HepG2 (cell line): ENCODE measurements around the gene RHOBTB3. TPM values are rescaled to one million over a fixed set of nuclear protein-coding genes. Genes with fewer than 3 reads are reported as not detected.

Experiments used
- FOXP1 ChIP-seq, 2 experiments: fragments of 450-650 bp in 1 of 2; IDR thresholded peaks; 2 replicates each; pipeline ENCODE4 v1.6.1; 2017 to 2018; ENCODE audit warnings: antibody characterized with exemption in 1 of 2
- MXD1 ChIP-seq: sonication (generic); formaldehyde crosslinking; IDR thresholded peaks from 2 replicates; pipeline ENCODE4 v1.4.0; 2020; ENCODE audit warnings: mild to moderate bottlenecking, missing genetic modification reagents
- NR0B2 ChIP-seq: sonication (generic); formaldehyde crosslinking; IDR thresholded peaks from 2 replicates; pipeline ENCODE4 v1.4.0; 2020; ENCODE audit warnings: mild to moderate bottlenecking, missing genetic modification reagents
- PRDM15 ChIP-seq: sonication (generic); formaldehyde crosslinking; IDR thresholded peaks from 2 replicates; pipeline ENCODE4 v1.4.0; 2020; ENCODE audit warnings: missing genetic modification reagents
- SOX6 ChIP-seq, 2 experiments: fragments of 450-650 bp in 1 of 2; sonication (generic) in 1 of 2; formaldehyde crosslinking in 1 of 2; IDR thresholded peaks; 2 replicates each; pipeline versions ENCODE4 v1.4.0 to v1.6.1; 2017 to 2020; ENCODE audit warnings: antibody characterized with exemption in 1 of 2, mild to moderate bottlenecking in 1 of 2, missing genetic modification reagents in 1 of 2
- ZNF569 ChIP-seq: sonication (generic); formaldehyde crosslinking; IDR thresholded peaks from 2 replicates; pipeline ENCODE4 v1.5.0; 2020; ENCODE audit warnings: mild to moderate bottlenecking, missing genetic modification reagents, moderate library complexity, borderline replicate concordance
- polyA plus RNA-seq, 8 experiments: library from polyadenylated mRNA; depleted of rRNA in 3 of 8; stranded (reverse) in 7 of 8; unstranded in 1 of 8; fragments of >200 nt; fragmentation: Illumina TruSeq in 4 of 8; extraction: Trizol in 4 of 8; gene quantifications; 2 replicates each; pipeline versions ENCODE4 v1.2.1 to v1.2.3, GENCODE V29; 2011 to 2016; ENCODE audit warnings: low read depth in 4 of 8, missing spikeins in 1 of 8, mixed read lengths in 1 of 8; ENCODE audit not compliant: insufficient read depth in 1 of 8
- total RNA-seq, 5 experiments: library from RNA; depleted of rRNA; stranded (reverse); fragments of >200 nt; fragmentation: Illumina TruSeq; extraction: Trizol; gene quantifications; 2 replicates each; pipeline ENCODE4 v1.2.3, GENCODE V29; 2016; ENCODE audit warnings: low read depth in 1 of 5
- TF ChIP-seq, protein P1 (sequence below): IDR thresholded peaks from 2 replicates; pipeline ENCODE4 v1.6.1; 2018; ENCODE audit warnings: missing genetic modification reagents, mild to moderate bottlenecking, missing compliant biosample characterization

Gene RHOBTB3
- total and polyA plus RNA-seq, 2 of the 13 experiments (the other 11 are each of a cell fraction or from before 2014, with no cell fraction given) = 31.6 to 35.4 TPM

GRCh38 chr5:95799191-95799835 lies 68.2 kb downstream of the RHOBTB3 start (continued):
- TF ChIP-seq SOX6 (IDR thresholded peaks at IDR 0.05) (no peak), SOX6 (CRISPR knock-in tag; IDR thresholded peaks at IDR 0.05) (0 out of 2 replicates have a peak, but pooled peaks have one; percentile 13), PRDM15 (CRISPR knock-in tag) (no peak), MXD1 (CRISPR knock-in tag) (no peak), FOXP1 (IDR thresholded peaks at IDR 0.05) (no peak), FOXP1 (CRISPR knock-in tag; IDR thresholded peaks at IDR 0.05) (peak; percentile 45; the same call in 1 of the 2 replicates), ZNF569 (CRISPR knock-in tag) (no peak), NR0B2 (CRISPR knock-in tag) (no peak)
- TF ChIP-seq, protein P1, sequence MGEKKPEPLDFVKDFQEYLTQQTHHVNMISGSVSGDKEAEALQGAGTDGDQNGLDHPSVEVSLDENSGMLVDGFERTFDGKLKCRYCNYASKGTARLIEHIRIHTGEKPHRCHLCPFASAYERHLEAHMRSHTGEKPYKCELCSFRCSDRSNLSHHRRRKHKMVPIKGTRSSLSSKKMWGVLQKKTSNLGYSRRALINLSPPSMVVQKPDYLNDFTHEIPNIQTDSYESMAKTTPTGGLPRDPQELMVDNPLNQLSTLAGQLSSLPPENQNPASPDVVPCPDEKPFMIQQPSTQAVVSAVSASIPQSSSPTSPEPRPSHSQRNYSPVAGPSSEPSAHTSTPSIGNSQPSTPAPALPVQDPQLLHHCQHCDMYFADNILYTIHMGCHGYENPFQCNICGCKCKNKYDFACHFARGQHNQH (CRISPR knock-in tag) = no peak
- TF ChIP-seq, all 625 proteins: peak for 4
